ENCODE measurements around the gene PARD3.

Gene PARD3

DNA sequence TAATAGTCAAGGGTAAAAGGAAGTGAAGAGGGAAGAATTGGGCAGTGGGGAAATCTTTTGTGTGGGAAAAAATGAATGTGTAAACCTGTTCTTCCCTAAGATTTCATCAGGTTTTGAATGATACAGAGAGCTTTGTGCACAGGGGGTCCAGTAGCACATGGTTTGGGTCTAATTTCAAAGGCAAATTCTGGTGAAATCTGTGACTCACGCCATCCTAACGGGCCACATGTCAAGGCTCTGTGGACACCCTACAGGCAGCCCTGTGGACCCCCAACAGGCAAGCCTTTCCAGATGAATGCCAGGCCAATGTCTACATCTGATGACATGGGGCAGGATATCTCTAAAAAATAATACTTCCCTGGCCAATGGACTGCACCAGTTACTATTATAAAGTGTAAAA is 309.8 kb downstream of the PARD3 start:
- no peak overlapping the region for H3K4me3 ChIP-seq (replicated peaks; ENCODE audit: low read depth, low read length)
- TF ChIP-seq, protein P1, sequence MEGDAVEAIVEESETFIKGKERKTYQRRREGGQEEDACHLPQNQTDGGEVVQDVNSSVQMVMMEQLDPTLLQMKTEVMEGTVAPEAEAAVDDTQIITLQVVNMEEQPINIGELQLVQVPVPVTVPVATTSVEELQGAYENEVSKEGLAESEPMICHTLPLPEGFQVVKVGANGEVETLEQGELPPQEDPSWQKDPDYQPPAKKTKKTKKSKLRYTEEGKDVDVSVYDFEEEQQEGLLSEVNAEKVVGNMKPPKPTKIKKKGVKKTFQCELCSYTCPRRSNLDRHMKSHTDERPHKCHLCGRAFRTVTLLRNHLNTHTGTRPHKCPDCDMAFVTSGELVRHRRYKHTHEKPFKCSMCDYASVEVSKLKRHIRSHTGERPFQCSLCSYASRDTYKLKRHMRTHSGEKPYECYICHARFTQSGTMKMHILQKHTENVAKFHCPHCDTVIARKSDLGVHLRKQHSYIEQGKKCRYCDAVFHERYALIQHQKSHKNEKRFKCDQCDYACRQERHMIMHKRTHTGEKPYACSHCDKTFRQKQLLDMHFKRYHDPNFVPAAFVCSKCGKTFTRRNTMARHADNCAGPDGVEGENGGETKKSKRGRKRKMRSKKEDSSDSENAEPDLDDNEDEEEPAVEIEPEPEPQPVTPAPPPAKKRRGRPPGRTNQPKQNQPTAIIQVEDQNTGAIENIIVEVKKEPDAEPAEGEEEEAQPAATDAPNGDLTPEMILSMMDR (IDR thresholded peaks at IDR 0.05; ENCODE audit: insufficient read depth, low read length, poor library complexity, severe bottlenecking): no peak
- no peaks in the 10 kb centered on the region; the same call in 1 of the 2 replicates for H3K27me3 ChIP-seq (replicated peaks; ENCODE audit: control insufficient read depth, insufficient read depth, low read length)
- no peak for DNase-seq (ENCODE audit: extremely low read depth, insufficient read length)
- no peaks in the 10 kb centered on the region for H3K36me3 ChIP-seq (ENCODE audit: control insufficient read depth, insufficient read depth, low read length)

DNA sequence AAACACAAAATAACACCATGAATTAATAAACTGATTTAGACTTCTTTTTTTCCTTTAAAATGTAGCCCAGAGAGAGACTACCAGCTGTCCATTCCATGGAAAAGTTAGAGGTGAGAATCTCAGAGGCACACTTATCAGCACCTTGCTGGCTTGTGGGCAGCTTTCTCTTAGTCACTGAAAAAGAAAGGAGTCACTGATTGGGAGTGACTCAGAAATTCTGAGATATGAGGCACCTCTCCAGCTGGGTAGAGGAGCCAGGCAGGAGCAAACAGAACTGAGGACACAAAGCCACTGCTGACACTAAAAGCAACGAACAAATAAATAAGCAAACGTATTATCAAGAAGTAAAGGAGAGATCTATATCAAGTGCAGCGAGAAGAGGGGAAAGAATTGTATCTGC is 310.6 kb downstream of the PARD3 start:
- H3K27me3 ChIP-seq (replicated peaks; ENCODE audit: control insufficient read depth, insufficient read depth, low read length): no peaks in the 10 kb centered on the region; the same call in 1 of the 2 replicates
- DNase-seq (ENCODE audit: extremely low read depth, insufficient read length): no peak
- no peak overlapping the region for H3K4me3 ChIP-seq (replicated peaks; ENCODE audit: low read depth, low read length)
- TF ChIP-seq, protein P1 (IDR thresholded peaks at IDR 0.05; ENCODE audit: insufficient read depth, low read length, poor library complexity, severe bottlenecking): no peak
- no peaks in the 10 kb centered on the region for H3K36me3 ChIP-seq (ENCODE audit: control insufficient read depth, insufficient read depth, low read length)

DNA sequence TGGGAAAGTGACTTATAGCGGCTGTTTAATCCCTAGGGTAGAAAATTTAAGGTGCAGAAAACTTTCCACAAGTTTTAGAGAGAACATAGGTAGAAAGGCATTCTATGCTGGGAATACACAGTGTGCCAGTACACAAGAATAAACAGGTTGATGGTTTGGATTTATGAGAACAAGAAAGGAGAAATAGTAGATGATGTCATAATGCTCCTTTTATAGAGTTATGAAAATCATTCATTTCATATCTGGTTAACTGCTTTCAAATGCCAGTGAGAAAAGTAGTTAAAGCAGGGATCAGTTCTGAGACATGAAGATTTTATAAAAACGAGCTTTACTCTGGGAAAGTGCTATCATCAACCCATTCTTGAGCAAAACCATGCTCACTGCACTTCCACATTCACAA is 311.4 kb downstream of the PARD3 start:
- Histone ChIP-seq H3K27me3 (replicated peaks; ENCODE audit: control insufficient read depth, insufficient read depth, low read length) (no peaks in the 10 kb centered on the region; the same call in 1 of the 2 replicates), H3K4me3 (replicated peaks; ENCODE audit: low read depth, low read length) (no peak overlapping the region), H3K36me3 (ENCODE audit: control insufficient read depth, insufficient read depth, low read length) (no peaks in the 10 kb centered on the region)
- no peak for DNase-seq (ENCODE audit: extremely low read depth, insufficient read length)
- TF ChIP-seq, protein P1 (IDR thresholded peaks at IDR 0.05; ENCODE audit: insufficient read depth, low read length, poor library complexity, severe bottlenecking): no peak

DNA sequence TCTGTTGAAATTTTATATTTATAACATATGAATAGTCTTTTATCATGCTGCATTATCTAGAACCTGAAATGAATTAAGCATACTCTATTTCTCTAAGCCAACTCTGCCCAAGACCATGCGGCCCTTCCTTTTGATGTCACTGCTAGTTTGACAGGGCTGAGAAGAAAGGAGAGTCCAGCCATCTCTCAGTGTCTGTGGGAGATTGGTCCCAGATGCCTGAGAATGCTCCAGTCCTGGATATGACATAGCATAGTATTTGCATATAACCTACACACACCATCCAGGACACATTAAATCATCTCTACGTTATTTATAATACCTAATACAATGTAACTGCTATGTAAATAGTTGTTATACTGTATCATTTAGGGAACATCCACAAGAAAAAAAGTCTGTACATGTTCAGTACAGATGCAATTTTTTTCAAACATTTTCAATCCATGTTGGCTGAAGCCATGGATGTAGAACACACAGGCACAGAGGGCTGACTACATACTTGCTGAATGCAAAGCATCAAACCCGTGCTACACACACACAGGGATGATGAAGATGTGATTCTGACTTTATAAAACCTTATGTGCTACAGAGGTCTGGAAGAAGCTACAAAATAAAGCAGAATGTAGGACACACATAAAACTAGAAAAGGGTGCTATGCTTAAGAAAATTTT is 315.4 kb downstream of the PARD3 start:
- TF ChIP-seq, protein P1 (IDR thresholded peaks at IDR 0.05; ENCODE audit: insufficient read depth, low read length, poor library complexity, severe bottlenecking): no peak
- no peak for DNase-seq (ENCODE audit: extremely low read depth, insufficient read length)
- Histone ChIP-seq H3K36me3 (ENCODE audit: control insufficient read depth, insufficient read depth, low read length) (no peaks in the 10 kb centered on the region), H3K27me3 (replicated peaks; ENCODE audit: control insufficient read depth, insufficient read depth, low read length) (no peaks in the 10 kb centered on the region; the same call in 1 of the 2 replicates), H3K4me3 (replicated peaks; ENCODE audit: low read depth, low read length) (no peak overlapping the region)

DNA sequence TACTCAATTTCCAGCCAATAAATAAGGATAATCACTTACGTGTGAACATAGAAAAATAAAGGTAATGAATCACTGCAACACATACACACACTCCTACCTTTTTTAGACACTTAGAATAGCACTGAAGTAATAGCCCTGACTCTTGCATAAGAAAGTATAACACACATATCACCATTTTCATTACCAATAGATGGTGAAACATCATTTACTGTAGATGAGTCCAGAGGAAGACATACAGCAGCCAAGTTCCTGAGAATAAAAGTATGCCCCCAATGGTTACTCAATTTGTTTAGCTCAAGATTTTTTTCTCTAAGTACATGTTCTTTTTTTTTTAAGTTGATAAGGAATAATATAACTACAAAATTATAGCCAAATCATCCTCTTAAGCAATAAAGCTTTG is 316.3 kb downstream of the PARD3 start:
- TF ChIP-seq, protein P1 (IDR thresholded peaks at IDR 0.05; ENCODE audit: insufficient read depth, low read length, poor library complexity, severe bottlenecking): no peak
- Histone ChIP-seq H3K36me3 (ENCODE audit: control insufficient read depth, insufficient read depth, low read length) (no peaks in the 10 kb centered on the region), H3K27me3 (replicated peaks; ENCODE audit: control insufficient read depth, insufficient read depth, low read length) (no peaks in the 10 kb centered on the region; the same call in 1 of the 2 replicates), H3K4me3 (replicated peaks; ENCODE audit: low read depth, low read length) (no peak overlapping the region)
- DNase-seq (ENCODE audit: extremely low read depth, insufficient read length): no peak

Data from GM06990 (cell line).